ENCODE data around the gene OTUD3.

GRCh38 chr1:19859876-19860275 is 22.3 kb upstream of the OTUD3 start:
- no peak for TF ChIP-seq CTCF (IDR thresholded peaks at IDR 0.05)
- TF ChIP-seq POLR2A (IDR thresholded peaks at IDR 0.05), result no peak
